Prostate gland (tissue), 2 donors: ENCODE data around the gene CDX1. TPM values are rescaled to one million over a fixed set of nuclear protein-coding genes. Genes with fewer than 3 reads are reported as not detected.

Experiments used
- DNase-seq: peaks from one replicate; pipeline ENCODE4 v3.0.0-alpha.2; 2019; ENCODE audit warnings: low spot score
- H3K27ac ChIP-seq, 2 donors: fragments of 200-600 bp; sonication (generic); 2 replicates each; pipeline ENCODE4 v1.5.1; 2017 to 2019
- H3K27me3 ChIP-seq: fragments of 200-600 bp; sonication (generic); replicated peaks from 2 replicates; pipeline ENCODE4 v1.5.1; 2019; ENCODE audit not compliant: insufficient read depth
- H3K36me3 ChIP-seq, 2 donors: fragments of 200-600 bp; sonication (generic); 1 replicate in 1 of 2; 2 replicates in 1 of 2; pipeline versions ENCODE4 v1.5.1 to v1.8.1; 2017 to 2019
- H3K4me1 ChIP-seq: fragments of 200-600 bp; sonication (generic); replicated peaks from 2 replicates; pipeline ENCODE4 v1.5.1; 2019
- H3K4me3 ChIP-seq, 2 donors: fragments of 200-600 bp; sonication (generic); 2 replicates each; pipeline ENCODE4 v1.5.1; 2017 to 2019
- H3K9me3 ChIP-seq: fragments of 200-600 bp; sonication (generic); 2 replicates; pipeline ENCODE4 v1.5.1; 2017
- CTCF ChIP-seq, 4 experiments: fragments of 200-600 bp in 2 of 4; fragments of 450-650 bp in 2 of 4; sonication (generic) in 2 of 4; IDR thresholded peaks; 1 replicate in 3 of 4; 2 replicates in 1 of 4; pipeline ENCODE4 v1.5.1; 2016 to 2019; ENCODE audit warnings: antibody characterized with exemption in 4 of 4, mild to moderate bottlenecking in 2 of 4, moderate library complexity in 2 of 4
- POLR2A ChIP-seq: fragments of 450-650 bp; IDR thresholded peaks from one replicate; pipeline ENCODE4 v1.6.1; 2016; ENCODE audit warnings: antibody characterized with exemption, mild to moderate bottlenecking
- POLR2AphosphoS5 ChIP-seq: sonication (generic); formaldehyde crosslinking; IDR thresholded peaks from one replicate; pipeline ENCODE4 v1.6.1; 2017; ENCODE audit warnings: antibody characterized with exemption
- WGBS: methylation state at CpG from one replicate; pipeline ENCODE4 v1.1.5; 2018; 5-methylcytosine and 5-hydroxymethylcytosine counted together
- intact Hi-C: fragments of 100-400 bp; cut with DNase I; formaldehyde crosslinking; loops from one replicate; pipeline ENCODE4 v1.14.2; 2022
- total RNA-seq, 2 donors: library from RNA; depleted of rRNA; stranded (reverse); fragments of >200 nt; gene quantifications; one replicate each; pipeline ENCODE4 v1.1.0, GENCODE V29; 2016

The CDX1 gene
- total RNA-seq, 2 donors from 2014 or later, result 3.2 TPM; not detected in 1

- no peaks in the 10 kb centered on the region for H3K4me1 ChIP-seq
- no peaks in the 10 kb centered on the region for H3K36me3 ChIP-seq
- no peaks in the 10 kb centered on the region for H3K9me3 ChIP-seq
- no peak for TF ChIP-seq POLR2AphosphoS5
- no peak for TF ChIP-seq CTCF (IDR thresholded peaks at IDR 0.05)
- no peak for TF ChIP-seq POLR2A
- no peak for DNase-seq
- WGBS, result 96% methylated on average over 12 of the region's 12 CpGs
- intact Hi-C loops, result no loop called here
- H3K27me3 ChIP-seq, result no peaks in the 10 kb centered on the region
- H3K27ac ChIP-seq, result no peak overlapping the region
- no peak overlapping the region for H3K4me3 ChIP-seq
These were observed 16.9 kb downstream of the CDX1 start for GRCh38 chr5:150183436-150183835.

DNA sequence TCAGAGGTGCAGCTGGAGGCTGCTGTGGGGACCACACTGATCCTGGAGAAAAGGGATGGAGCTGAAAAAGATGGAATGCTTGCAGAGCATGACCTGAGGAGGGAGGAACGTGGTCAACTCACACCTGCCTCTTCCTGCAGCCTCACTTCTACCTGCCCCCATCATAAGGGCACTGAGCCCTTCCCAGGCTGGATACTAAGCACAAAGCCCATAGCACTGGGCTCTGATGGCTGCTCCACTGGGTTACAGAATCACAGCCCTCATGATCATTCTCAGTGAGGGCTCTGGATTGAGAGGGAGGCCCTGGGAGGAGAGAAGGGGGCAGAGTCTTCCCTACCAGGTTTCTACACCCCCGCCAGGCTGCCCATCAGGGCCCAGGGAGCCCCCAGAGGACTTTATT, 17.4 kb downstream of the CDX1 start:
- Histone ChIP-seq H3K9me3 (no peaks in the 10 kb centered on the region), H3K27ac (no peak overlapping the region), H3K4me1 (no peaks in the 10 kb centered on the region), H3K27me3 (no peaks in the 10 kb centered on the region), H3K4me3 (no peak overlapping the region), H3K36me3 (no peaks in the 10 kb centered on the region)
- 95% methylated on average over 2 of the region's 2 CpGs for WGBS
- intact Hi-C loops, result no loop called here
- DNase-seq, result no peak
- no peak for TF ChIP-seq CTCF (IDR thresholded peaks at IDR 0.05)
- TF ChIP-seq POLR2AphosphoS5, result no peak

DNA sequence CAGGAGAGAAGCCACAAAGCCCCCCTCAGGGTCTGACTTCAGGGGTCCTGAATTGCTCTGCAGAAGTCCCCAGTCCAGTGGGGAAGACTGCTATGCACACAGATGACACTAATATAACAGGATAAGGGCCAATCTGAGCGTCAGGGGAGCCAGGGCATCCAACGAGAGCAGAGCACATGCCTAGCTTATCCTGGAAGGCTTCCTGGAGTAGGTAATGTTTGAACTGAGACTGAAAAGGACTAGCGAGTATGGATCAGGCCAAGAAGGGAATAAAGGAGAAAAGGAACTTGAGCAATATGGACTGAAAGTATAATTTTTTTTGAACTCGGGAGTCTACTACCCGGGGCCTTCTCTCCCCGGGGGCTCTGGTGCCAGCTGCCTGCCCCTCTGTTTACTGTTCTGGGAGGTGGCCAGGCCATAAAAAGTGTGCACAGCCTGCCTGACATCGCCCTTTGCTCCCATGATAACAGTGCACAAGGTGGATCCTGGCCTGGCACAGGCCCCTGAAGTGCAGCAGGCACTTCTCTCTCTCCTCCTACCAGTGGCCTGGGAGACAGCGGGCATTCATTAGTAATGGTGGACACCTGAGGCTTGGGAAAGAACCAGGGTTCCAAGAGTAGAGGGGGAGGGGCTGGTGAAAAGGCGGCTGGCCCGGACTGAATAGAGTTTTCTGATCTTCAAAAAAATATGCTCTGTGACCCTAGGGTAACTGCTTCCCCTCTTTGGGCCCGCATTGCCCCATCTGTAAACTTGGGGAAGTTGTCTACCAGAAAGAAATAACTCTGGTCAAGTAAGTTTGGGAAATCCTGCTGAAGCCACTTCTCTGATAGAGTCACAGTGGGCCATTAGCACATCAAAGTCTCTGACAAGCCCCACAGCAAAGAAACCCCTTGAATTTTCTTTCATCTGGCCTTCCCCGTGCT, 18.7 kb downstream of the CDX1 start:
- no peak overlapping the region for H3K27ac ChIP-seq
- intact Hi-C loops, result no loop called here
- peaks cover 5% of the 10 kb centered on the region for H3K27me3 ChIP-seq
- TF ChIP-seq POLR2A (no peak), CTCF (IDR thresholded peaks at IDR 0.05) (no peak), POLR2AphosphoS5 (no peak)
- no peaks in the 10 kb centered on the region for H3K4me1 ChIP-seq
- no peaks in the 10 kb centered on the region for H3K36me3 ChIP-seq
- no peaks in the 10 kb centered on the region for H3K9me3 ChIP-seq
- WGBS, result 74% methylated on average over 12 of the region's 12 CpGs
- H3K4me3 ChIP-seq, result no peak overlapping the region
- DNase-seq, result no peak

DNA sequence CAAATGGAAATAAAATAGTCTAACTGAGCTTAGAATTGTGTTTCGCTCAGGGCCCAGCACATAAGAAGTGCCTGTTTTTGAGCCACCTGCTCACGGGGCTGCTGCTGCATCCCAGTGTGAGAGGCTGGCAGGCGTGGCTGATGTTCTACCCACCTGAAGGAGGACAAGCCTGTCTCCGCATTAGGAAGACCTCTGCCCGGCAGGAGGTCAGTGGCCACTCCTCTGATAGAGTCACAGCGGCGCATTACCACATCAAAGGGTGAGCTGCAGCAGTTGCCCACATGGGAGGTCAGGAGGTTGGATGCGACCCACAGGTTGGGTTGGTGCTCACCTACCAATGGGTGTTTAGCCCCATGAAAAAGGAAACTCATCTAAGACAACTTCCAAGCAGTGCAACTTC, 19.6 kb downstream of the CDX1 start:
- Histone ChIP-seq H3K9me3 (no peaks in the 10 kb centered on the region), H3K27me3 (peaks cover 5% of the 10 kb centered on the region), H3K4me1 (no peaks in the 10 kb centered on the region), H3K36me3 (no peaks in the 10 kb centered on the region), H3K27ac (no peak overlapping the region), H3K4me3 (no peak overlapping the region)
- DNase-seq, result no peak
- WGBS, result 96% methylated on average over 8 of the region's 8 CpGs
- intact Hi-C loops, result no loop called here
- no peak for TF ChIP-seq CTCF (IDR thresholded peaks at IDR 0.05)
- no peak for TF ChIP-seq POLR2A
- TF ChIP-seq POLR2AphosphoS5, result no peak

DNA sequence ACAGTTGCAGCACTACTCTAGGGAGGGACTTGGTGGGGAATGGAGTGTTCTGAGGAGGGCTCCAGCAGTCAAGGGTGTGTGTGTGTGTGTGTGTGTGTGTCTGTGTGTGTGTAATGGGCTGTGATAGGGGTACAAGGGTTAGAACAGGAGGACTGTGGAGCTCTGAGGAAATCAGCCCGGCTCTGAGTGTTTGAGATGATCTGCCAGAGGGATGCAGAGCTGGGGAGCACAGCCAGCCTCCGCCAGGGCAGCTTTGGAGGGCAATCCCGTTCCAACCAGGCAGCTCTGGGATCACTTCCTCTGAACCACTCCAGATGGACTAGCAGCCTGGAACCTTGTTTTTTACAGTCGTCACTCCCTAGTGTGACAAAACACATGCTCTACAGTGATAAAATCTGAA, 20.3 kb downstream of the CDX1 start:
- TF ChIP-seq POLR2A, result no peak
- TF ChIP-seq CTCF (IDR thresholded peaks at IDR 0.05), result no peak
- no peak for TF ChIP-seq POLR2AphosphoS5
- no peaks in the 10 kb centered on the region for H3K36me3 ChIP-seq
- H3K27me3 ChIP-seq, result peaks cover 5% of the 10 kb centered on the region
- intact Hi-C loops, result no loop called here
- no peaks in the 10 kb centered on the region for H3K9me3 ChIP-seq
- H3K4me1 ChIP-seq, result no peaks in the 10 kb centered on the region
- H3K4me3 ChIP-seq, result no peak overlapping the region
- 61% methylated on average over 4 of the region's 4 CpGs for WGBS
- H3K27ac ChIP-seq, result no peak overlapping the region
- DNase-seq, result no peak
